NCI-H2171 (cell line): ENCODE results near the gene MYH6.
A peak's percentile ranks its signal among the peaks of the same experiment; 100 is the strongest.
"Not testable (repeated sequence)": the region's sequence is repeated elsewhere in the genome, so short reads cannot be mapped to it uniquely, and the experiment has no call there.

Experiments used
- DNase-seq: peaks from one replicate; lab custom pipeline; 2025; lab: John Stamatoyannopoulos, UW

Gene MYH6

GRCh38 chr14:23392613-23393012, 15.5 kb downstream of the MYH6 start:
- no peak for DNase-seq

GRCh38 chr14:23389871-23390270, 18.2 kb downstream of the MYH6 start:
- DNase-seq, result not testable (repeated sequence)

GRCh38 chr14:23389396-23389795, 18.7 kb downstream of the MYH6 start:
- no peak for DNase-seq

GRCh38 chr14:23388996-23389395, 19.1 kb downstream of the MYH6 start:
- no peak for DNase-seq

- no peak for DNase-seq
Measured at GRCh38 chr14:23387916-23388882, 19.9 kb downstream of the MYH6 start.

- DNase-seq, result no peak
Measured at GRCh38 chr14:23386999-23387398, 21.1 kb downstream of the MYH6 start.

- not testable (repeated sequence) for DNase-seq
Measured at GRCh38 chr14:23386266-23386657, 21.8 kb downstream of the MYH6 start.

GRCh38 chr14:23385642-23386265, 22.3 kb downstream of the MYH6 start:
- DNase-seq, result no peak

- DNase-seq, result no peak
Measured at GRCh38 chr14:23385244-23385641, 22.8 kb downstream of the MYH6 start.

- DNase-seq, result no peak
Measured at GRCh38 chr14:23384364-23385080, 23.6 kb downstream of the MYH6 start.

GRCh38 chr14:23382731-23383440, 25.2 kb downstream of the MYH6 start:
- DNase-seq, result no peak

- no peak for DNase-seq
Measured at GRCh38 chr14:23382276-23382675, 25.8 kb downstream of the MYH6 start.

- DNase-seq, result no peak
Measured at GRCh38 chr14:23381871-23382270, 26.2 kb downstream of the MYH6 start.

- DNase-seq, result no peak
Measured at GRCh38 chr14:23380976-23381375, 27.1 kb downstream of the MYH6 start.

- no peak for DNase-seq
Measured at GRCh38 chr14:23380197-23380914, 27.7 kb downstream of the MYH6 start.

GRCh38 chr14:23379366-23380196, 28.5 kb downstream of the MYH6 start:
- peak; percentile 85 for DNase-seq

- no peak for DNase-seq
Measured at GRCh38 chr14:23378612-23379220, 29.4 kb downstream of the MYH6 start.

- DNase-seq, result no peak
Measured at GRCh38 chr14:23377573-23378563, 30.2 kb downstream of the MYH6 start.

- no peak for DNase-seq
Measured at GRCh38 chr14:23377198-23377550, 30.9 kb downstream of the MYH6 start.
